Measurements from ENCODE around the gene FAIM2. TPM values are rescaled to one million over a fixed set of nuclear protein-coding genes. Genes with fewer than 3 reads are reported as not detected.
"Not testable (repeated sequence)": the region's sequence is repeated elsewhere in the genome, so short reads cannot be mapped to it uniquely, and the experiment has no call there.

Gene FAIM2
- total RNA-seq, 1 experiment from 2014 or later: 0.34 TPM

DNA sequence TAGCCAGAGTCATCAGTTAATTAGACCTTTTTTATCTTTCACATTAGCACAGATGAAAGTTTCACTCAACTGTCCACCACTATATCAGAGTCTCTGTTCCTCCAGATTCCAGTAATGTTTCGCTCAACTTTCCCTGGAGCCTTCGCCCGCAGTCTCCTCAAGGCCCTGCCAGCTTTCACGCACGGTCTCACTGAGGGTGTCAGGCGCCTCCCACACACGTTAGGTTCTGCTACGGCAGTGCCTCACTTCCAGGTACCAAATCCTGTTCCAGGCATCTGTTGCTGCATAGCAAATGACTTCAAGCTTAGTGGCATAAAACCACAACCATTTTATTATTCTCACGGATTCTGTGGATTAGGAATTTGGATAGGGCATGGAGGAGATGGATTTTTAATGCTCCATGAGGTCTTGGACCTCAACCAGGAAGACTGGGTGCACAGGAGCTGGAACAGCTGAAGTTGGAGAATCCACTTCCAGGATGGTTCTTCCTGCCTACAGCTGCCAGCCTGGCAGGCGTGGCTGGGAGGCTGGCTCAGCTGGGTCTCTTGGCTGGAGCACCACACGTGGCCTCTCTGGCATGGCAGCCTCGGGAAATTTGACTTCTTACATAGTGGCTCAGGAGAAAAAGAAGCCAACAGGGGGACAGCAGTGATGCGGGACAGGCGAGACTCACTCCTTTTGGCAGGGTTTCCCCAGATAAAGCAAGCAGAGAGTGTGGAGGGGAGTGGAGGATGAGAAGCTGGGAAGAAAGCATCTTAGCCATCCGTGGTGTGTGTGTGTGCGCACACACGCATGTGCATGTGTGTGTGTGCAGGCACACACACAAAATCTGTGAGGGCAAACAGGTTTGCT is 39.5 kb downstream of the FAIM2 start:
- peak; percentile 10 for DNase-seq (ENCODE audit: low read depth)

DNA sequence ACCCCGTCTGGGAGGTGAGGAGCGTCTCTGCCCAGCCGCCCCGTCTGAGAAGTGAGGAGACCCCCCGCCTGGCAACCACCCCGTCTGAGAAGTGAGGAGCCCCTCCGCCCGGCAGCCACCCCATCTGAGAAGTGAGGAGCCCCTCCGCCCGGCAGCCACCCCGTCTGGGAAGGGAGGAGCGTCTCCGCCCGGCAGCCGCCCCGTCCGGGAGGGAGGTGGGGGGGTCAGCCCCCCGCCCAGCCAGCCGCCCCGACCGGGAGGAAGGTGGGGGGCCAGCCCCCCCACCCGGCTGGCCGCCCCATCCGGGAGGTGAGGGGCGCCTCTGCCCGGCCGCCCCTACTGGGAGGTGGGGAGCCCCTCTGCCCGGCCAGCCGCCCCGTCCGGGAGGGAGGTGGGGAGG is 42.8 kb downstream of the FAIM2 start:
- DNase-seq (ENCODE audit: low read depth): not testable (repeated sequence)

- not testable (repeated sequence) for DNase-seq (ENCODE audit: low read depth)
Observed at GRCh38 chr12:49855890-49856289, 47.8 kb downstream of the FAIM2 start.

DNA sequence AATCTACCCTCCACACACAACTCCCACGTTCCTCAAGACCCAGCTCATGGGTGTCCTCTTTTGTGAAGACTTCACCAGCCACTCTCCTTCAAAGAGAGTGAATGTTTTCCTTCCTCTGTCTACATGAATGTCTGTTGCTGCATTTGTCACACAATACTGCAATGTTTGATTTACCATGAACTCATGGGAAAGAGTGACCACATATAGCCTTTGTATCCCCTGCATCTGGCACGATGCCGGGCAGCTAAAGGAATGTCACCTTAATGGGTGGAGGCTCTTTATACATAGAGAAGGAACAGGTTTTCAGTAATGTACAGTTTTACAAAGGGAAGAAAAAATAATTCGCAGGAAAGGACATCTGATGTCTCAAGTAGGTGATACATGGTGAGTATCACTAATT is 48.7 kb downstream of the FAIM2 start:
- DNase-seq (ENCODE audit: low read depth): no peak

GRCh38 chr12:49853671-49854070 is 50.0 kb downstream of the FAIM2 start:
- no peak for DNase-seq (ENCODE audit: low read depth)

DNA sequence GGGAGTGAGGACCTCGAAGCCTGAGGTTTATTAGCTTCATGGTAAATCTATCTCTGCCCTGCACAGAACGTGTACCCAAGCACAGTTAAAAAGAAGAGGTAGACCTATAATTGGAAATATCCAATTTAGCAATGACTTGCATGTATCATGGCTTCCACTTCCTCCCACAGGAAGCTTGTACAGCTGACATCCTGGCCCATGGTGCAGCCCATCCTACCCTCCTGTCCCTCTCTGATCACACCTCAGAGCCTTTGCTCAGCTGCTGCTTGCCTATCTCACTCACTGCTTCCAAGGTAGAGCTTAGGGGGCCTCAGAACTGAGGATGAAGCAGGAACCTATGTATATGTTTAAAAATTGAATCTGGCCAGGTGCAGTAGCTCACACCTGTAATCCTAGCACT is 56.5 kb downstream of the FAIM2 start:
- no peak for DNase-seq (ENCODE audit: low read depth)

DNA sequence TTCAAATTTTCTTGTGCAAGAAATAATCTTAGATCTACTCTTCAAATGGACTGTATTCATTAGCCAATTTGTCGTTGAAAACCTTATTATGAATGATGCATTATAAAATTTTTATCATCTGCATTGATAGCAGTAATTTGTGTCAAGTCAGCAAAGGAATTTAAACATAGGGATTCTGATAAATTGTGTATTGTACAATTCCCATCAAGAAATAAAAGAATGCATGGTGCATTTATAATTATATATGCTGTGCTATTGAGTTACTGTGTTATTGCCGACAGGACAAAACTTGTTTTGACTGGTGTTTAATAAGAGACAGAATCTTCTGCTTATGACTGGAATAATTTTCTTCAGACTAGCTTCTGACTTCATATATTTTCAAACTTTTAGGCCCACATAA is 57.7 kb downstream of the FAIM2 start:
- no peak for DNase-seq (ENCODE audit: low read depth)

- peak; percentile 29 for DNase-seq (ENCODE audit: low read depth)
Observed at GRCh38 chr12:49843876-49844437, 59.7 kb downstream of the FAIM2 start.

GRCh38 chr12:49843411-49843810 is 60.3 kb downstream of the FAIM2 start:
- DNase-seq (ENCODE audit: low read depth): no peak

- DNase-seq (ENCODE audit: low read depth): peak; percentile 93
Observed at GRCh38 chr12:49842519-49843352, 61.0 kb downstream of the FAIM2 start, which contains the start of gene BCDIN3D. Gene BCDIN3D (minus strand): TSS chr12:49843106. CDS start chr12:49843087, 19 bp downstream.

GRCh38 chr12:49838973-49839633 is 64.6 kb downstream of the FAIM2 start:
- peak; percentile 45 for DNase-seq (ENCODE audit: low read depth)

- peak; percentile 56 for DNase-seq (ENCODE audit: low read depth)
Observed at GRCh38 chr12:49832836-49833421, 70.8 kb downstream of the FAIM2 start.

DNA sequence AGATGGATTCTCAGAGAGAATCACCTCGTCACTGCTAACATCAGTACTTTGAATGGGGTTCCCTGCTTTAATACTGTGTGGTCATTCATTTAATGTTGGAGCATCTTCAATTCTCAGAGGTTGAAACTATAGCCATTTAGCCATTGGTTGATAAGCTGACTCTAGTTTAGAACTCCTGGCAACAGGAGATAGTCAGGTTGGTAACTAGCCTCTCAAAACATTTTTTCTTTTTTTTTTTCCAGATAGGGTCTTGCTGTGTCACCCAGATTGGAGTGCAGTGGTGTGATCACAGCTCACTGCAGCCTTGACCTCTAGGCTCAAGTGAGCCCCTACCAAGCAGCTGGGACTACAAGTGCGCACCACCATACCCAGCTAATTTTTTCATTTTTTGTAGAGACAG is 72.0 kb downstream of the FAIM2 start:
- no peak for DNase-seq (ENCODE audit: low read depth)

GRCh38 chr12:49828133-49829091 is 75.3 kb downstream of the FAIM2 start, which contains the start of gene NCKAP5L:
Gene NCKAP5L (minus strand): TSS chr12:49828413. CDS start chr12:49804044, 24,369 bp downstream.
- peak; percentile 93 for DNase-seq (ENCODE audit: low read depth)

DNA sequence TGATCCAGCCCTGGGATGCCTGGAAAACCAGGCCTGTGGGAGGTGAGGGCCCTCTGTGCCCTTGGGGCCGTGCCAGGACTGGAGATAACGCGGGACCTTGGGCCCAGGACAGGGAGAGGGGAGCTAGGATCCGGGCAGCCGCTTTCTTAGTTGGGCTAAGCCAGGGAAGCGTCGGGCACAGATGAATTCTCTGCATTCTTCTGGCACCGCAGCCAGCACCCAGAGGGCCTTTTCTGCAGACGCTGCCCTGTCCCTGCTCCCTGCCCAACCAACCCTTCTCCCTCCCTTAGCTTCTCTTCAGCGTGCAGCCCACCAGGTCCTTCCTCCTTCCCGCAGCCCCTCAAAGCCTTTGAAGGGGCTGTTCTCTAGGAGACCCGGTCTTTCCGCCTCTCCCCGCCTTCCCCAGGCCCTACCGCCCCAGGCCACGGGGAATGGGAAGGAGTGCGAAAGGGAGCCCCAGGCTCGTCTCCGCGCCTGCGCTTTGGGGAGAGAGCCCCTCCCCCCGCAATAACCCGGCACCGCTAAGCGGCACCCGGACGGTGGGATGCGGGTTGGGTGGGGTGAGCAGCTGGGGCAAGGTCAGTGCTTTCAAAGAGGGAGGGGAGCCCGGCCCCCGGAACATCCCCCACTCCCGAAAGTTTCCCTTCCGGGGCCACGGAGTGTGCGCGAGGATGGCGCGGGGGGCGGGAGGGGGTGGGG is 76.2 kb downstream of the FAIM2 start:
- DNase-seq (ENCODE audit: low read depth): peak; percentile 87

- DNase-seq (ENCODE audit: low read depth): no peak
Observed at GRCh38 chr12:49827051-49827400, 76.7 kb downstream of the FAIM2 start.

- DNase-seq (ENCODE audit: low read depth): no peak
Observed at GRCh38 chr12:49825971-49826421, 77.7 kb downstream of the FAIM2 start.

GRCh38 chr12:49825360-49825970 is 78.2 kb downstream of the FAIM2 start:
- DNase-seq (ENCODE audit: low read depth): peak; percentile 21

- DNase-seq (ENCODE audit: low read depth): peak; percentile 47
Observed at GRCh38 chr12:49824895-49825294, 78.8 kb downstream of the FAIM2 start.
